NCI-H146 treated with DMSO at 0.1 percent for 48 hours (cell line): ENCODE measurements around the gene PRDM16.
"Not testable (repeated sequence)": the region's sequence is repeated elsewhere in the genome, so short reads cannot be mapped to it uniquely, and the experiment has no call there.

Experiments
- DNase-seq: peaks from one replicate; lab custom pipeline; 2025; ENCODE audit not compliant: unreplicated experiment; lab: John Stamatoyannopoulos, UW

The PRDM16 gene

DNA sequence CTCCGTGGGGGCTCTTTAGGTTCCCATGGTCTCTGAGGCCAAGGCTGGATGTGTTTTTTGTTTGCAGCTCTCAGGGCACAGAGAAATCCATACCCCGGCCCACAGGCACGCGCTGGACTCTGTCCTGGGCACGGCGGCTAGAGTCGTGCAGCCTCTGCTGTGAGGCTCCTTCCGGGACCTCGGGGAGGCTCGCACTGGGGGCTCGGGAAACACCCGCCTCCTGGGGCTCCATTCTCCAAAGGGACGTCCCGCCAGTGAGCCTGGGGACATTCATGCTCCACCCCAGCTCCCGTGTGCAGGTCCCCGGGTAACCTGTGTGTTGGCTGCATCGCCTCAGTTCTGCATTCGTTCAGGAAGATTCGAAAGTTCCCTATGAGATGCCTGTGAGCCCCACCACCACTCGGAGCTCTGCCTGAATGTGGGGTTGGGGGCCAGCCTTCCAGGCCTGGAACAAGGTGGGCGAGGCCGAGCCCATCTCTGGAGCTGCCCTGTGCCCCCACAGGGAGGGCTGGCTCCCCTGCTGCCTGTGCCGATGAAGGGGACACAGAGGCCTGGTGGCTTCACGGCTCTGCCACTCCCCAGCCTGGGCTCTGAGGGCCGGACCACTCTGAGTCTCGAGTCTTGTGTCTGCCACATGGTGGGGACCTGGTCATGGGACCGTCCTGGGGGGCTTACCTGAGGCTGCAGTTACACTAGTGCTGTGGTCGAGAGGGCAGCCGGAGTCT lies 203.5 kb downstream of the PRDM16 start:
- DNase-seq: no peak

DNA sequence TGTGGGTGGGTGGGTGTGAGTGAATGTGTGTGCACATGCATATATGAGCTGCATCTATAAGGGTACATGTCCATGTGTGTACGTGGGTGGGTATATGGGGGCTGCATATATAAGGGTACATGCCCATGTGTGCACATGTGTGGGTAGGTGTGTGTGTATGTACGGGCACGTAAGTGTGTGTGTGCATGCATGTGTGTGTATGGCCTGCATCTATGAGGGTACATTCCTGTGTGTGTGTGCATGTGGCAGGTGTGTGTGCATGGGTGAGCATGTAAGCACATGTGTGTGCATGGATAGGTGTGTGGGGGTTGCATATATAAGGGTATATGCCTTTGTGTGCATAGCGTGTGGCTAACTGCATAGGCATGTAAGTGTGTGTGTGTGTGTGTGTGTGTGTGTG lies 204.4 kb downstream of the PRDM16 start:
- no peak for DNase-seq

DNA sequence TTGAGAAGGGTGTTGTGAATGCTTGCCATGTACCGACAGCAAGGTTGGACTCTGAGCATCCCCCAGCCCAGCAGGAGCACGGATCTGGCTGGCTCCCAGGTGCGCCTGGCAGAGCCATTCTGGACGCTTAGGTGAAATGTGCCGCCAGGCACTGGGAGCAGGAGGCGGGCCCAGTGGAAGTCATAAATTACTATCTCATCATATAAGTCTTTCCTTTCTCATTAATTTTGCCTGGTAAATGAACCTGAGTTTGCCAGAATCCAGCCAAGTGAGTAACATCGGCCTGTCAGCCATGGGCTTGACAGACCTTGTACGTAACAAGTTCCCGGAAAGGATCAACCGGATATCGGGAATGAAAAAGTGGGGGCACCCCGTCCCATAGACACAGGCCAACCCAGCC lies 206.0 kb downstream of the PRDM16 start:
- no peak for DNase-seq

DNA sequence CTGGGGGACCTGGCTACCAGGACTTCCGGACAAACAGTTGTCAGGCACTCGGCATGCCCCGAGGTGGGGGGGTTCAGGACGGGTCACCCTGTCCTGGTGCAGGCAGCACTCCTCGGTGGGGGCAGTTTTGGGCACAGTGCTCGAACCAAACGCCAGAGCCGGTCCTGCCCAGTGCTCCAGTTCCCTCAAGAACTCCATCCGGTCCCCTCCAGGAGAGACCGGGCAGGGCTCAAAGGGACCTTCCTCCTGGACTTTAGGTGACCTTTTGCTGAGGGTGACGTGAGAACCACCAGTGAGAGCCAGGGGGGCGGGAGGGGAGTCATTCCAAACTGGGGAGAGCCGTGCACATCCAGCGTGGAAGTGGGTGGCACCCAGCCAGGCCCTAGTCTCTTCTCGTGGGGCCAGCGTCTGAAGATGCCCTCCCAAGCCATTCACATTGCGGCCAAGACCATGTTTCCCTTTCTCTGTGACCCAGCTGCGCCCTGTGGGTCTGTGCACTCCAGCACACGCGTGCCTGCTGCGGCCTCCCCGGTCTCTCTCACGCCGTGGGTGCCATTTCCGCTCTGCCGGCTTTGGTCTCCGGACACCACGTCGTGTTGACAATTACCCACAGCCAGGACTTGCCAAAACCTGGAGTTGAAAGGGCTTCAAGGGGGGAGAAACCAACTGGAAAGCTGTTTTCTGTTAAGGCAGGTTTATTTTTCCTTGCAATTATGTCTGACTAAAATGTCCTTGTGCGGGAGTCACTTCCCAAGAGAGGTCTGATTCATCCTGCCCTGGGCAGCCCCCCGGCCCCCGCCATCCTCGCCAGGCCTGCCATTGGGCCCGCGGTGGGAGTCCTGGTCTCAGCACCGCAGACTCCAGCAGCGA lies 206.7 kb downstream of the PRDM16 start:
- no peak for DNase-seq

DNA sequence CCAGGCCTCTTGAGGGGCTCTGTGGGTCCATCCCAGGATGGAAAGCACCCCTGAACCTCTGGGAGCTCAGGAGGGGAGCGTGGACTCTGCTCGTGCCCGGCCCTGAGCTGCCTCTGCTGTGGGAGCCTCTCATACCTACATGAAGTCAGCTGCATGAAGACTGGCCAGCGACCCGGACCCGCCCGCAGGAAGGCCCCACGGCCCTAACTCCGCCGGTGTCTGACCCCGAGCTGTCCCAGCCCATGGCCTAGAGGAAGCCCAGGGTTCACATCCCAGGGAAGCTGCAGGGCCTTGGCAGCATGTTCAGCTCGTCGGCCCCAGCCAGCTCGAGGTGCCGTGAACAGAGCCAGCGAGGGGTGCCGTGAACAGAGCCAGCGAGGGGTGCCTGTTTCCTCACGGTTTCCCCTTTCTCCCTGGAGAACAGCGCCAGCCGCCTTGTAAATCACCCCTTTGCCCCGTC lies 207.4 kb downstream of the PRDM16 start:
- no peak for DNase-seq

DNA sequence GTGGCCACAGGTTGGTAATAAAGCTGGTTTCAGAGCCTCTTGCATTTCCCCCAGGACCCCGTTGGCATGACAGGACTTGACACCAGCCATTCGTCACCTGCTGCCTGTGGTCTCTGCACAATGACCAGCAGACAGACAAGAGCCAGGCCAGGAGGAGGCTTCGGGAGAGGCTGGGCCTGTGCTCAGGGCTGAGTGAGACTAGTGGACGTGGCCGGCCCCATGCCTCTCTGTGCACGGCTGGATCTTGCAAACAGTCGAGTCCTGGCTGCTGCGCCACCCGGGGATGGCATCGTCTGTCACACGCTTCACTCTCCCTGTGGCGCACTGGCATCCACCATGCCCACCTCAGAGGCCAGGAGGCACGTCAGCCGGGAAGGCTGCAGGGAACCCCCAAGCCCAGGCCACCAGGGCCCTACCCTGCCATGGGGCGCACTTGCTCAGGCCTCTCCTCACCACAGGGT lies 208.0 kb downstream of the PRDM16 start:
- DNase-seq: no peak

DNA sequence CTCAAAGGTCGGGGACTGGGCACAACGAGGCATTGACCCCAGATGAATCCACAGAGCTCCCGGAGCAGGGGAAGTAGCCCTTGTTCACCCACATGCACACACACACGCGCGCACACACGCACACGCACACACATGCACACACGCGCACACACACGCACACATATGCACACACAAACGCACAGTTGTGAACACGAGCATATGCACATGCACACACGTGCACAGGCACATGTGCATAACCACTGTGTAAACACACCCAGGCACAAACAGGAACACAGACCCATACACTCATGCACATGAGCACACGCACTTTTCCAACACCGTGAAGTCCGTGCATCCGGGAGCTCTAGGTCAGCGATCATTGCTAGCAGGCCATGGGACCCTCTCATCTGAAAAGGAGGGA lies 208.6 kb downstream of the PRDM16 start:
- DNase-seq: no peak

DNA sequence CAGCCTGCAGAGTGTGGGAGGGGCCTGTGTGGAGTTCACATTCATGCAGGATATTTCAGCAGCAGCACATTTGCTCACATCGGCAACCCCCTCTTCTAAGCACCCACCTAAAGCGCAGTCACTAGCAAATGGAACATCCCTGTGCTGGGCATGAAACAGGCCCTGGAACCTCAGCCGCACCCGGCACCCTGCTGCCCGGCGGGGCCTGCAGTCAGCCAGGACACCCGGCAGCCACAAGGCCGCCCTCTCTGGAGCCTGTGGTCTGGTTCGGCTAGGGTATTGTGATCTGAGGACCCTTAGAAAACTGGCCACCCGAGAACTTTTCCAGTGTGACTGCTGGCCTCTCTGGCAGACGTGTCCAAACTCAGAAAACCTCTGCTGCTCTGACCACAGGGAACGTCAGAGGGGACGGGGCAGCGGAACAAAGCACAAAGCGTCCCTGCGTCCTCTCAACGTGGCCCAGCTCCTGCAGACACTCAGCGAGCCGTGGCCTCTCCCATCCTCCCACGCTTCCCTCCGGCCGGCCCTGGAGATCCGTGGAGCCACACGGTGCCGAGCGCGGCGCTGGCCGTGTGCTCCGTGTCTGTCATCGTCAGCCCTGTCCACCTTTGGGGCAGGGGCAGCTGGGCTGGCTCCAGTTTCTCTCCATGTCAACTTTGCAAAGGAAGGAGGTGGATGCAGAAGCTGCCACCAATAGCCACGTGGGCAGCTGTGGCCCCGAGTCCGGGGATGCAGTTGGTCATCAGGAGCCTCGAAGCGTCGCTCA lies 209.6 kb downstream of the PRDM16 start:
- no peak for DNase-seq

DNA sequence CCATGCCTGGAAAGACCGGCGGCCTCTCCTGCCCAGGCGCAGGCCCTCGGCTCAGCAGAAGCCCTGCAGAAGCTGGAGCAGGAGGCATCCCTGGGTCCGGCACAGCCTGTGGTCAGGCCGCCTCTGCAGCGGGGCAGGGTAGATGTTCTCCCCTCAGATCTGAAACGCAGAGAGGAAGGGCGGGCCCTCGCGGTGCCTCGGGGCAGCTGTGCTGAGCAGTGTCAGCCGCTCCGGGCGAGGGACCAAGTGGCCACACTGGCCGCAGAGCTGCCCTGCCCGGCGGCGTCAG lies 210.1 kb downstream of the PRDM16 start:
- no peak for DNase-seq

DNA sequence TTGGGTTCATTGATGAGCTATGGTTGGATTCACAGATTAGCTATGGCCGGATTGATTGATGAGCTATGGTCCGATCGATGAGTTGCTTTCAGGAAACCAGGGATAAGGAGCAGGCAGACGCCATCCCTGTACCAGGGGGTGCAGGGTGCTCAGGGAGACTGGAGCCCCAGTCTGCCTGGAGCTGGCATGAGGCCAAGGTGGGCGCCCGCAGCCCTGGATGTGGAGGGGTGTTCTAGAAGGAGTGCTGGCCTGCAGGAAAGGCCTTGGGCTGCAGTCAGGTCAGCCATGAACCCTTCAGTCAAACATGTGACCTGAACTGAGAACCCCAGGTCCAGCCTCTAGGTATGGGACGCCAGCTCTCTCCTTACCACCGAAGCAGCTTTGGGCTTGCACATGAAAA lies 212.7 kb downstream of the PRDM16 start:
- DNase-seq: no peak

DNA sequence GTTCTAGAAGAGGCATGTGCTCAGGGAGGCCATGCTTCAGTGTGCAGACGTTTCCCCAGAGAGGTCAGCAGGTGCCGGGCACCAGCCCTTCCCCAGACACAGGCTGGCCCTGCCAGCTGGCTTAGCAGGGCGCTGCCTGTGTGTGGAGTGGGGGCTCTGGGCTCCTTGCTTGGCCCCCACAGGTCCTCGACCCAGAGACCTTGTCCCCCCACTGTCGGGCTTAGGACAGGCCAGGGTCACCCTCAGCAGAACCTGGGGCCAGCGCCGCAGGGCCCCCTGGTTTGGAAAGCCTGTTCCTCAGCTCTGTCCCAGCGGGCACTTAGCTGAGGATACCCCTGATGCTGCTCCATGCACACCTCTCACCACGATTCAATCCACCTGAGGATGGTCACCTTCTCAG lies 213.2 kb downstream of the PRDM16 start:
- no peak for DNase-seq

DNA sequence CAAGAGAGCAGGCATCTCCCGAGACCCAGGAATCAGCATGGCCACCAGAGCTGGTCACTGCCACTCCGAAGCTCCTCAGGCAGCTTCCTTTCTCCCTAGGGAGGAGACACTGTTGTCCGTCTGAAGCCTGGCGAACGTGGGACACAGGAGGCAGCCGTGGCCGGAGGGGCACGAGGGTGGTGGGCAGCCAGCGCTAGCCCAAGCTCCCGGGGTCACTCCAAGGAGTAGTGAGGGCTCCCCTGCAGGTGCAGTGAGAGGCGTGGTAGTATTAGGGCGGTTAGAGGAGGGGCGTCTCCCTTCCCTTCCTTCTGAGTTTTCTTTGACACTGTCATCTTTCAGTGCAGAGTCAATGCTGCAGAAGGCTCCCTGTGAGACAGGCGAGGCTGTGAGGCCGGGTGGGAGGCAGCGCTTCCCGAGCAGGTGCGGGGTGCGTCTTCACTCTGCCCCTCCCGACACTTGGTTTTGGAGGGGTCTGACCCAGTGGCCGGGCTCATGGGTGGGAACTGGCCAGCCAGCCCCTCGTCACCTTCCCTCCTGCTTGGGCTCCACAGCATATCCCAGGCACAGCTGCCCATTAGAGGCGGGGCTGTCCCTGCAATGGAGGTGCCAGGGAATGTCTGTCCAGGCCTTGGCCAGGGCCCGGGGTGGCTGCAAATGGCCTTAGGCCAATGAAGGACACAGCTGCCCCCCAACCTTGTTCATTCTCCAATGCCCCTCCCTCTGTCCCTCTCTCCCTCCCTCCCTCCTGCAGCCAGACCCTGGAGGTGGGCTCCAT lies 213.8 kb downstream of the PRDM16 start:
- no peak for DNase-seq

DNA sequence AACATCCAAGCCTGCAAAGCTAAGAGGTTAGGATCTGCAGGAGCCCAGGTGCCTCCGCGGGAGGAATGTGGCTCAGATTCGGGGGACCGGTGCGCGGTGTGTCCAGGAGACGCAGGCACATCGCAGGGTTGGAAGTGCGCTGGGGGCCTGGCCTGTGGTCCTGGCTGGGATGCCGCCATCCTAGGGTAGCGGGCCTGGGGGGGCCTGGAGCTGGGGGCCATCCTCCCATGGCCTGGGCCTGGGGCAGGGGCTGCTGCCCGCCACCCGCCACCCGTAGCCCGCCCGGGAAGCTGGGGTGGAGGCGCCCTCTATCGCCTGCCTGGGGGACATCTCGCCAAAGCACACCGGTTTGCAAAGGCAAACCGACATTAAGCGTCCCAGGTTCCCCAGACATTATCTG lies 214.8 kb downstream of the PRDM16 start:
- no peak for DNase-seq

DNA sequence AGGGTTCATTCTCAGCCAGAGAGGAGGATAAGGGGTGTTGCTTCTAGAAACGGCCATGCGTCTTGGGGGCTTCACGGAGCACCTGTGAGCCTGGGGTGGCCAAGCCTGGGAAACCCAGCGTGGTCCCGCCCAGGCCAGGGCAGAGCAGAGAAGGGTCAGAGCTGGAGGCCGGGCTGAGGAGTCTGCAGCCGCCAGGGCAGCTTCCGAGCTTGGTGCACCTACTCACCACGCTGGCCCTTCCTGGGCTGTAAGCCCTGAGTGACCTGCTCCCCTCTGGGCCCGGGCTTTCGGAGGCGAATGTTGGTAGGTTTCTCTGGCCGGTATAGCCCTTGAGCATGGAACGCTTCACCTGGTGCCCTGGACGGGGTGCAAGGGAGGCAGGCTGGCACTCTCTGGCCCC lies 215.7 kb downstream of the PRDM16 start:
- DNase-seq: no peak

DNA sequence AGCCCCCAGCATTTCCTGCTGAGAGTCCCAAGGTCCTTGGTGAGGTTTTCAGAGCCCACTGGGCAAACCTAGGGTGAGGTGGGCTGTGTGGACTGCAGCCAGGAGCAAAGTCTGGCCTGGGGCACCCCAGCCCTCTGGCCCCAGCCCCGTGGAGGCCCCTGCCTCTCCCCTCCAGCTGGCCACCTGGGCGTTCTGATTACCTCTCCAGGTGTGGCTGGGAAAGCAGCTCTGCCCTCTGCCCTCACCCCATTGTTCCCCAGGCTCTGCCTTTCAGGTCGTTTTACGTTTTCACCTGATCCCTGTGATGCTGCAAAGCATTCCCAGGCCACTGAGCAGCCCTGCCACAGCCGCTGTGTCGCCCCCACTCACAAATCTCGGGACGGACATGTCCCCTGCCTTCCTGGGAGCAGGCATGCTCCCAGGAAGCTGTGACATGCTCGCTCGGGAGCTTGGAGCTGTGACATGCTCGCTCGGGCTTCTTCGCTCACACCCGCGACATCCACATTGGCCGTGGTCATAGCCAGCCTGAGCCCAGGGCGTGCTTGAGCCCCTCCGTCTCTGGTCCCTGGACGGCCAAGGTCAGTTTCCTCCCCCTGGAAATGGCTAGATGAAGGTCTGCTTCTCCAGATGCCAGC lies 216.2 kb downstream of the PRDM16 start:
- no peak for DNase-seq

DNA sequence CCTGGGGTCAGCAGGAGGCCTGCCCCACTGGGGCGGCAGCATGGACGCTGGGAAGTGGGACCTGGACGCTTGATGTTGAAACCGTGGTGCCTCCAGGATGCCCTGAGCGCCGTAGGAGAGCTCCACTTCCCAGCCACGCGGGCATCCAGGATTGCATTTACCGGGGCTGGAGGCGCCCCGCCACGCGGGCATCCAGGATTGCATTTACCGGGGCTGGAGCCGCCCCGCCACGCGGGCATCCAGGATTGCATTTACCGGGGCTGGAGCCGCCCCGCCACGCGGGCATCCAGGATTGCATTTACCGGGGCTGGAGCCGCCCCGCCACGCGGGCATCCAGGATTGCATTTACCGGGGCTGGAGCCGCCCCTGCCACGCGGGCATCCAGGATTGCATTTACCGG lies 218.1 kb downstream of the PRDM16 start:
- DNase-seq: not testable (repeated sequence)

DNA sequence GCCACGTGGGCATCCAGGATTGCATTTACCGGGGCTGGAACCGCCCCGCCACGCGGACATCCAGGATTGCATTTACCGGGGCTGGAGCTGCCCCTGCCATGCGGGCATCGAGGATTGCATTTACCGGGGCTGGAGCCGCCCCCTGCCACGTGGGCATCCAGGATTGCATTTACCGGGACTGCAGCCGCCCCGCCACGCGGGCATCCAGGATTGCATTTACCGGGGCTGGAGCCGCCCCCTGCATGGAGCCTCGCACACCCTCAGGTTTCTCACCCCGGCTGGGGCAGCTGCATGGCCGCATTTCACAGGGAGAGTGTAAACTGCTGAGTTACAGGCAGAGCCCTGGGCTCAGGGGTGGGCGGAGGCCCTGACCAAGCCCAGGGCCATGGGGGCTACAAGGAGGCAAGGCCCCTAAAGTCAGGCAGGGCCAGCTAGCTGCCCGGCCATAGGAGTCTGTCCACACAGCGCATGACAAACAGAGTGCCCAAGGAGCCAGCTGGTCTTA lies 218.7 kb downstream of the PRDM16 start:
- DNase-seq: no peak

DNA sequence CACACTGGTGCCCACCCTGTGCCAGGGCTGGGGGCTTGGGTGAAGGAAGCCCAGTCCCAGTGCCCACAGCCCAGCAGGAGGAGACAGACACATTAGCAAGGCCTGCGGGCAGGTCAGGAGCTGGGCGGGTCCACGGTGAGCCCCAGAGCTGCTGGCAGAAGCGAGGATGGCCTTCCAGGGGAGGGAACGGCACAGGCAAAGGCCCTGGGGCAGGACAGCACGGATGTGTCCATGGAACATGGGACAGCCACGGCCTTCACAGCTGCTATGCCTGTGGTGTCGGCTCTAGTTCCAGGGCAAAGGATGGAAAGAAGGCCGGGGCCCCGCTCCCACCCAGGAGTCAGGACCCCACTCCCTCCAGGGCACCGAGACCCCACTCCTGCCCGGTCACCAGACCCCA lies 220.5 kb downstream of the PRDM16 start:
- DNase-seq: no peak

DNA sequence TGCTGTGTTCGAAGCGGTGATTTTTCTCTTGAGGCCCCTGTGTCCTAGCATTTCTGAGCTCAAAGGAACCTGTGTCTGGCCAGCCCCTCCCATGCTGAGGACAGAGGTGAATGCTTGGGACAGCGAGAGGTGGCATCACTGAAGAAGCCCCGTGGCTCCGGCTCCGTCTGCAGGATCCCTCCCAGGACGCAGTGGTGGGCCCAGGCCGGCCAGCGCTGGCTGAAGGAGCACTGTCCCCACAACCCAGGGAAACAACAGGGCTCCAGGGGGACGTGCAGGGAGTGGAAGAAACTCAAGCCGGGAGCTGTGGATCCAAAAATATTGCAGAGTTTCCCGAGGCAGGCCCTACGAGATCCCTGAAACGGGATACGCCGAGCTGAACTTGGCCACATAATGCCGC lies 221.4 kb downstream of the PRDM16 start:
- DNase-seq: no peak

DNA sequence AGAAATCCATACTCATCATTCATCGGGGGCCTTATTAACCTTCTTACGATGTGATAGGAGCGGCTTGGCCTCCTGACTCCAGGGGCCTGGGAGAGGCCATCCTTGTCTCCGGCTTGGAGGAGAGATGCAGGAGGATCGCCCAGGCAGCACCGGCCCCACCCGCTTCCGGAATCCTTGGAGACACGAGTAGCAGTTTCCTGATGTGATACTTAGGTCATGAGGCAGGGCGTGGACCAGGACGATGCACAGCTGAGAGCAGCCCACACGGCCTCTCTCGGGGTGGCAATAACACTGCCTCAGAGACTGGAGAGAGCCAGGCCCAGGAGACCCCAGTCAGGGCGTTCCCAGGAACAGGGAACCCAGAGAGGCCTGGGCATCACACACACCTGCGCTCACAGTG lies 221.9 kb downstream of the PRDM16 start:
- DNase-seq: no peak
